ENCODE data around the gene CBX2.

DNA sequence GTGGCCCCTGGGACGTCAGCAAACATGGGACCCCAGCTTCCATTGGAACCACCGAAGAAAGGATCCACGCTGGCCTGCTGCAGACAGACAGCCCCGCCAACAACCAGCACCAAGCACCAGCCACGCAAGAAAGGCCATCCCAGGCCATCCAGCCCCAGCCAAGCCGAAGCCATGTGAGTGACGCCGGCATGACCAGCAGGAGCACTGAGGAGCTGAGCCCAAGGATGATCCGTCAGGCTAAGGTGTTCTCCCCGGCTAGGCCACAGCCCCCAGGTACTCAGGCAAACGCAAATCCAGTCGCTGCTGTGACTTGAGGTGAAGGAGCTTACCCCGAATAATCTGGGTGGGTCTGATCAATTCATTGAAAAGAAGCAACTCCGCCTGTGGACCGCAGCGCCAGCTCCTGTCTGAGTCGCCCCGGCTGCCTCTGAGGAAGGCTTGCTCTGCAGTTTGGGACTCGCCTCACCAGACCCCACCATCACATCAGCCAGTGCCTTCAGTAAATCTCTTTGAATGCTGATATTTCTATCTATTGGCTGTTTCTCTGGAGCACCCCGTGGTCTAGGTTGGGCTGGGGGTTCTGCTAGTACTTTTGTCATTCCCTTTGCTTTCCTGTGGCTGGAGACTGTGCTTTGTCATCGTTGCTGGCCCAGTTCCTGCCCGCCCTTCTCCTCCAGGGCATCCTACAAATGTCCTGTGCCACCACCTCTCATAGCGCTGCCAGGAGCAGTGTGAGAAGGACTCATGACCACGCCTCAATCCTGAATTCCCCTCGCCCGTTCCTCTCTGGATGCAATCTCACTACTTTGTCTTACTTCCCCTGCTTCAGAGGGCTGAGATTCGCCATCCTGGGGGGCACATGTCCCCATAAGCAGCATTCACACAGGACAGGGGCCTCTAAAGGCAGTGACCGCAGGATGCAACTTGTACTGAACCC lies 8.1 kb upstream of the CBX2 start:
- TF ChIP-seq CTCF (IDR thresholded peaks at IDR 0.05) (no peak), MAX (IDR thresholded peaks at IDR 0.05) (no peak)
